HG02970 (cell line): ENCODE measurements around the gene SLC4A1.

Source experiments
- ATAC-seq: cut with Tn5 transposase; IDR thresholded peaks from one replicate; pipeline ENCODE4 v1.9.1; 2021; ENCODE audit warnings: mild to moderate bottlenecking, moderate library complexity, moderate number of reproducible peaks; ENCODE audit not compliant: unreplicated experiment, low FRiP score

Gene SLC4A1

GRCh38 chr17:44267818-44268490, at the start of gene SLC4A1:
Gene SLC4A1 (minus strand): TSS chr17:44268135. CDS start chr17:44262866, 5,269 bp downstream.
- no peak for ATAC-seq

GRCh38 chr17:44317545-44317944, 49.6 kb upstream of the SLC4A1 start:
- ATAC-seq, result no peak

- ATAC-seq, result no peak
Measured at GRCh38 chr17:44315760-44316731, 48.1 kb upstream of the SLC4A1 start.

GRCh38 chr17:44314869-44315661, 47.1 kb upstream of the SLC4A1 start:
- ATAC-seq, result no peak

- ATAC-seq, result no peak
Measured at GRCh38 chr17:44314524-44314868, 46.6 kb upstream of the SLC4A1 start.

GRCh38 chr17:44314031-44314430, 46.1 kb upstream of the SLC4A1 start:
- ATAC-seq, result no peak

GRCh38 chr17:44312396-44313104, 44.6 kb upstream of the SLC4A1 start:
- no peak for ATAC-seq

- no peak for ATAC-seq
Measured at GRCh38 chr17:44311562-44312181, 43.7 kb upstream of the SLC4A1 start.

- ATAC-seq, result no peak
Measured at GRCh38 chr17:44310609-44311376, 42.9 kb upstream of the SLC4A1 start.

GRCh38 chr17:44310188-44310587, 42.3 kb upstream of the SLC4A1 start:
- no peak for ATAC-seq

- ATAC-seq, result no peak
Measured at GRCh38 chr17:44309472-44309871, 41.5 kb upstream of the SLC4A1 start.

- no peak for ATAC-seq
Measured at GRCh38 chr17:44308865-44309264, 40.9 kb upstream of the SLC4A1 start.

GRCh38 chr17:44308320-44308818, 40.4 kb upstream of the SLC4A1 start, which contains the start of gene RUNDC3A:
Gene RUNDC3A (plus strand): TSS chr17:44308601. CDS start chr17:44308833, 232 bp downstream.
- no peak for ATAC-seq

- no peak for ATAC-seq
Measured at GRCh38 chr17:44307387-44308186, 39.7 kb upstream of the SLC4A1 start.

GRCh38 chr17:44304651-44305050, 36.7 kb upstream of the SLC4A1 start:
- ATAC-seq, result no peak

- no peak for ATAC-seq
Measured at GRCh38 chr17:44297975-44298374, 30.0 kb upstream of the SLC4A1 start.

GRCh38 chr17:44293509-44294226, 25.7 kb upstream of the SLC4A1 start:
- ATAC-seq, result no peak
